ENCODE measurements around the gene DSC1. TPM values are rescaled to one million over a fixed set of nuclear protein-coding genes. Genes with fewer than 3 reads are reported as not detected.

The DSC1 gene
- total and polyA plus RNA-seq, 12 donors: not detected

DNA sequence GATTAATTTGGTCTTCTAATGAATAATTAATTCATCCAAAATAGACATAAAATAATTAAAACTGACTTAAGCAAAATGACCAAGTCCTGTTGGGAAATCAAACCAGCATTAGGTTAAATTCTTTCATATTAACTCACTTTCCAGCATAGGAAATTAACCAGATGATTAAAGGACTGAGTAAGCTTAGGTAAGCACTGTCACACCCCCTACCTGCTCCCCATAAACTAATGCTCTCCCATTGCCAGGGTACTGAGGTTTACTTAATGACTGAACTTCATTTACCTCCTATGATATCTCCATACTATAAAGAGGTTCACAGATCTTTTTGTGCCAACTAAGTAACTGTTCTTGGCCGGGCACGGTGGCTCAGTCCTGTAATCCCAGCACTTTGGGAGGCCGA lies 74.1 kb downstream of the DSC1 start:
- no peak for DNase-seq
- intact Hi-C loops (cut with DNase I): no loop called here
- H3K9me3 ChIP-seq (replicated peaks in 1 of 3): no peaks in the 10 kb centered on the region
- no peak overlapping the region for H3K4me3 ChIP-seq
- H3K36me3 ChIP-seq (replicated peaks in 1 of 2): no peaks in the 10 kb centered on the region
- no peaks in the 10 kb centered on the region for H3K4me1 ChIP-seq (replicated peaks in 1 of 2)
- no peak for TF ChIP-seq POLR2A (IDR thresholded peaks at IDR 0.05)
- TF ChIP-seq, protein P1, sequence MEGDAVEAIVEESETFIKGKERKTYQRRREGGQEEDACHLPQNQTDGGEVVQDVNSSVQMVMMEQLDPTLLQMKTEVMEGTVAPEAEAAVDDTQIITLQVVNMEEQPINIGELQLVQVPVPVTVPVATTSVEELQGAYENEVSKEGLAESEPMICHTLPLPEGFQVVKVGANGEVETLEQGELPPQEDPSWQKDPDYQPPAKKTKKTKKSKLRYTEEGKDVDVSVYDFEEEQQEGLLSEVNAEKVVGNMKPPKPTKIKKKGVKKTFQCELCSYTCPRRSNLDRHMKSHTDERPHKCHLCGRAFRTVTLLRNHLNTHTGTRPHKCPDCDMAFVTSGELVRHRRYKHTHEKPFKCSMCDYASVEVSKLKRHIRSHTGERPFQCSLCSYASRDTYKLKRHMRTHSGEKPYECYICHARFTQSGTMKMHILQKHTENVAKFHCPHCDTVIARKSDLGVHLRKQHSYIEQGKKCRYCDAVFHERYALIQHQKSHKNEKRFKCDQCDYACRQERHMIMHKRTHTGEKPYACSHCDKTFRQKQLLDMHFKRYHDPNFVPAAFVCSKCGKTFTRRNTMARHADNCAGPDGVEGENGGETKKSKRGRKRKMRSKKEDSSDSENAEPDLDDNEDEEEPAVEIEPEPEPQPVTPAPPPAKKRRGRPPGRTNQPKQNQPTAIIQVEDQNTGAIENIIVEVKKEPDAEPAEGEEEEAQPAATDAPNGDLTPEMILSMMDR (IDR thresholded peaks at IDR 0.05): no peak
- 83 to 95% (median 87%) methylated on average over 3 of the region's 3 CpGs for WGBS, 4 donors
- no peak overlapping the region for H3K27ac ChIP-seq
- no peaks in the 10 kb centered on the region for H3K27me3 ChIP-seq

DNA sequence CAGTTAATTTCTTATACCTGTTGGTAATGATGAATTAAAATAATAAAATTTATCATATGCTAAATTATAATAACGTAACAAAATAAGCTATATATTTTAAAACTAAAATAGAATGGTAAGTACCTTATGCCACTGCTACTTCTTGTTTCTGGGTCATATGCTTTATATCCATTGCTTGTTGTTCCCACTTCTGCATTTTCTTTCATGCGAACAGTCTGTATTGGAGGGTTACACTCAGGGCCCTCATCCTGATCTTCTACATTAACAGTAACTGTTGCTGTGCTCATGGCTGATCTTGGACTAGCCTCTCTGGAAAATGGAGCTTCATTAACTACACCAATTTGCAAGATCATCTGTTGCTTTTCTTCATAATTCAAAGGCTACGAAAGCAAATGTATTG lies 82.7 kb downstream of the DSC1 start:
- TF ChIP-seq POLR2A (IDR thresholded peaks at IDR 0.05): no peak
- TF ChIP-seq, protein P1 (IDR thresholded peaks at IDR 0.05): no peak
- 67 to 83% (median 74%) methylated on average over 3 of the region's 3 CpGs for WGBS, 4 donors
- no peak for DNase-seq
- Histone ChIP-seq H3K27me3 (no peaks in the 10 kb centered on the region), H3K36me3 (replicated peaks in 1 of 2) (no peaks in the 10 kb centered on the region), H3K9me3 (replicated peaks in 1 of 3) (no peaks in the 10 kb centered on the region), H3K27ac (no peak overlapping the region), H3K4me1 (replicated peaks in 1 of 2) (no peaks in the 10 kb centered on the region), H3K4me3 (no peak overlapping the region)
- intact Hi-C loops (cut with DNase I): no loop called here

Other genes with a start within 250 kb of the DSC1 start
- gene DSC3, start 120.1 kb downstream of the DSC1 start, total RNA-seq: 1 to 10 TPM in 4 of 9 donors, under 1 TPM in 5; 0.11 to 4.7 (median 0.42) TPM
- gene DSC3, start 120.1 kb downstream of the DSC1 start, polyA plus RNA-seq: under 1 TPM; 0.08 to 0.48 (median 0.13) TPM
- gene DSC2, start 60.4 kb downstream of the DSC1 start, total RNA-seq: 10 to 100 TPM in 2 of 9 donors, 1 to 10 TPM in 6, under 1 TPM in 1; 0.97 to 14.2 (median 5.2) TPM
- 1 to 10 TPM in 1 of 3 donors, under 1 TPM in 2; 0.48 to 2.5 (median 0.91) TPM for gene DSC2, start 60.4 kb downstream of the DSC1 start, polyA plus RNA-seq
- not detected for gene DSG1, start 155.3 kb upstream of the DSC1 start, total RNA-seq
- under 1 TPM in 1 of 3 donors, not detected in 2; 0.03 TPM for gene DSG1, start 155.3 kb upstream of the DSC1 start, polyA plus RNA-seq
- not detected for gene DSG4, start 213.9 kb upstream of the DSC1 start, total RNA-seq
- gene DSG4, start 213.9 kb upstream of the DSC1 start, polyA plus RNA-seq: not detected

Measured in adrenal gland (tissue), 12 donors.